GM20000 (cell line): ENCODE data around the gene HSF2BP.
"Not testable (repeated sequence)": the region's sequence is repeated elsewhere in the genome, so short reads cannot be mapped to it uniquely, and the experiment has no call there.

Experiments used
- DNase-seq: peaks from one replicate; pipeline ENCODE4 v3.0.0; 2012; ENCODE audit warnings: low spot score
- TF ChIP-seq, protein P1 (sequence below): IDR thresholded peaks from 2 replicates; pipeline ENCODE4 v1.5.1; 2012; ENCODE audit warnings: mild to moderate bottlenecking, control low read depth; ENCODE audit errors: extremely low read depth, missing control alignments

HSF2BP gene

DNA sequence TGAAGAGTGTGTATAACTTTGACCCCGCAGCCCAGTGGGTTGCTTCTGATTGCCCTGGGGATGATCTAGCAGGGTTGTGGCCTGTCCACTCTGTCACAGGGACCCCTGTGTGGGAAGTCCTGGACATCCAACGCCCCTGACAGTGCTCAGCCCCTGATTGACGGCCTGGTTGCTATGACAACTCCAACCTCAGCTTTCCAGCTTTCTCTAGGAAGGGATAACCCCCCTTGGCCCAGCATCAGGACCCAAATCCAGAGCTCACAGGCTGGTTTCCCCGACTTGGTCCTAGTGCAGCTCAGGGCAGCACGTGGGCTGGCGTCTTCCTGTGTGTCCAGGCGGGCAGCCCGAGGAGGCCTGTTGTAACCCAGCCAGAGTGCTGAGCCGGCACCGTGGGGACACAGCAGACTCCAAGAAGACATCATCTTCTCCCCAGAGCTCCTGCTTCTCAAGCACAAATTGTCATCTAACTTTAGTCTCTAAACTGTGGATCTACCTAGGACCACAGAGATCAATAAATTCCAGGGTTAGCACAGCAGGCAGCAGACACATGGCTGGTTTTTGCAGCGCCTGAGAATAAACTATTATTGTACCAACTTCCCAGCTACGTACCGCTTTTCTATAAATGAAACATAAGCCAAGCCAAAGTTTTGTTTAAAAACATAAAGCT lies 40.8 kb upstream of the HSF2BP start:
- DNase-seq, result no peak
- TF ChIP-seq, protein P1, sequence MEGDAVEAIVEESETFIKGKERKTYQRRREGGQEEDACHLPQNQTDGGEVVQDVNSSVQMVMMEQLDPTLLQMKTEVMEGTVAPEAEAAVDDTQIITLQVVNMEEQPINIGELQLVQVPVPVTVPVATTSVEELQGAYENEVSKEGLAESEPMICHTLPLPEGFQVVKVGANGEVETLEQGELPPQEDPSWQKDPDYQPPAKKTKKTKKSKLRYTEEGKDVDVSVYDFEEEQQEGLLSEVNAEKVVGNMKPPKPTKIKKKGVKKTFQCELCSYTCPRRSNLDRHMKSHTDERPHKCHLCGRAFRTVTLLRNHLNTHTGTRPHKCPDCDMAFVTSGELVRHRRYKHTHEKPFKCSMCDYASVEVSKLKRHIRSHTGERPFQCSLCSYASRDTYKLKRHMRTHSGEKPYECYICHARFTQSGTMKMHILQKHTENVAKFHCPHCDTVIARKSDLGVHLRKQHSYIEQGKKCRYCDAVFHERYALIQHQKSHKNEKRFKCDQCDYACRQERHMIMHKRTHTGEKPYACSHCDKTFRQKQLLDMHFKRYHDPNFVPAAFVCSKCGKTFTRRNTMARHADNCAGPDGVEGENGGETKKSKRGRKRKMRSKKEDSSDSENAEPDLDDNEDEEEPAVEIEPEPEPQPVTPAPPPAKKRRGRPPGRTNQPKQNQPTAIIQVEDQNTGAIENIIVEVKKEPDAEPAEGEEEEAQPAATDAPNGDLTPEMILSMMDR, result no peak

DNA sequence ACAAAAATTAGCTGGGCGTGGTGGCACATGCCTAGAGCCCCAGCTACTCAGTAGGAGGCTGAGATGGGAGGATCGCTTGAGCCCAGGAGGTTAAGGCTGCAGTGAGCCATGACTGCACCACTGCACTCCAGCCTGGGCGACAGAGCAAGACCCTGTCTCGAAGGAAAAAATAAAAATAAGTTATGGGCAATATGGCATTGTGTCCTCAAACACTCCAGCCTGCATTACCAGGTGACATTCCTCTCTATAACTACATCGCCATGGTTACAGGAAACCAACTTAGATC lies 40.1 kb upstream of the HSF2BP start:
- not testable (repeated sequence) for DNase-seq

DNA sequence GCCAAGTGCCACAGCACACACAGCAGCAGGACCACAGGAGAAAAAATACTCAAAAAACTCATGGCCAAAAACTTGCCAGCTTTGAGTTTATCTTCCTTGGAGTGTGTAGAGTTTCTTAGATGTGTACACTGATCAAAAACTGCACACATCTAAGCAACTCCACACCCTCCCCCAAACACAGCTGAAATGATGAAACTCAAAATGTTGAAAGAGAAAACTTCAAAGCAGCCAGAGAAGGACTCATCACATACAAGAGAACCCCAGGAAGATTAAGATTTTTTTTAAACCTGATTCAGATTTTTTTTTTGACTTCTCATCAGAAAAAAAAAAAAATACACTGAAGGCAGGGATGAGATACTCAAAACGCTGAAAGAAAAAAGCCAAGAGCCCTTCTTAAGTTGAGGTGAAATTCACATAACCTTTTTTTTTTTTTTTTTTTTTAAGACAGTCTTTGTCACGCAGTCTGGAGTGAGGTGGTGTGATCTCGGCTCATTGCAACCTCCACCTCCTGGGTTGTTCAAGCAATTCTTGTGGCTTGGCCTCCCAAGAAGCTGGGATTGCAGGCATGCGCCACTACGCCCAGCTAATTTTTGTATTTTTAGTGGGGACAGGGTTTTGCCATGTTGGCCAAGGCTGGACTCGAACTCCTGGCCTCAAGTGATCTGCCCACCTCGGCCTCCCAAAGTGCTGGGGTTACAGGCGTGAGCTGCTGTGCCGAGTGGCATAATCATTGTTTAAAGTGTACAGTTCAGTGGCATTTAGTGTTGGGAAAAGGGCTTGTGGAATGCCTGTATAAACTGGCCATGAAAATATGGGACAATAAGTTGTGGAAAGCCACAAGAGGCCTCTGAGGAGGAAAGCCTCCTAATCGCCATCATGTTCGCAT lies 38.7 kb upstream of the HSF2BP start:
- DNase-seq, result no peak

DNA sequence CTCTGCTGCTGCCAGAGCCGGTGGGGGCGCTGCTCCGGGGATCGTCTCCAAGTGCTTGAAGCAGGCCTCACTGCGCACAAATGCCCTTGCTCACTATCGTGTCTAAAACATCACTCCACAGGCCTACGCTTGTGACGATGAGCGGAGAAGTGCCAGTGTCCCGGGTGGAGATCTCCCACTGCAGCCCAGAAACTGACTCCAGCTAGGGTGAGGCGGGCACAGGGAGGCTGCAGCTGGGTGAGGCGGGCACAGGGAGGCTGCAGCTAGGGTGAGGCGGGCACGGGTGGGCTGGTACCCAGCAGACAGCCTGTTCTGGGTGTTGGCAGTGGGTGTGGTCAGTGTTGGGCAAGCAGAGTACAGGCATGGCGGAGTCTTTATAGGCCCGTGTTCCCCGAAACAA lies 36.9 kb upstream of the HSF2BP start:
- TF ChIP-seq, protein P1, result no peak
- no peak for DNase-seq

More for the DNA sequence above, 38.7 kb upstream of the HSF2BP start:
- TF ChIP-seq, protein P1, result no peak

DNA sequence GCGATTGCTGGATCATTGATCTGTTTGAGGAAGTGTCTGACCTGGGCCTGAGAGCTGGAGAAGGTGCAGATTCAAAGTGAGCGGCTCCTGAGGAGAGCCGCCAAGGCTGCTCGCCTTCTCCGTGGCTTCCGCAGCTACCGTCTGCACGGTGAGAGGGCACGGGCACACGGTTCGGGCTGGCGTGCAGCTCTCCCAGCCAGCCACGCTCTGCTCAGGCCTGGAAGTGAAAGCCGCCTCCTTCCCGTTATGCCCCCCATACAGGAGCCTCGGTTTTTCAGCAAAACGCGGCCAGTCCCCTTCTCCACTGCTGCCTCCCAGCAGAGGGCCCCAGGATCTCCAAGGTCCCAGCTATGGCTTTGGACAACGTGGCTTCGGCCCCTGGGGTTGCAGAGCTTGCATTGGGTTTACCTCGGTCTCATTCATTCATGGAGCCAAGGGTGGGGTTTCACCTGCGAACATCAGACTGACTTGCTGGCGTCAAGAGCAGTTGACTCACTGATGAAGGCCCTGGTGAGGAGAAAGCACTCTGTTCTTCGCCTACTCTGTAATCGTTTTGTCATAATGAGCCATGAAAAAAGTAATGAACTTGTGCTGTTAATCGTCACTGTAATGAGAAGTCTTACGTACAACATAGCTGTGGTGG lies 35.3 kb upstream of the HSF2BP start:
- no peak for DNase-seq
- TF ChIP-seq, protein P1, result no peak

DNA sequence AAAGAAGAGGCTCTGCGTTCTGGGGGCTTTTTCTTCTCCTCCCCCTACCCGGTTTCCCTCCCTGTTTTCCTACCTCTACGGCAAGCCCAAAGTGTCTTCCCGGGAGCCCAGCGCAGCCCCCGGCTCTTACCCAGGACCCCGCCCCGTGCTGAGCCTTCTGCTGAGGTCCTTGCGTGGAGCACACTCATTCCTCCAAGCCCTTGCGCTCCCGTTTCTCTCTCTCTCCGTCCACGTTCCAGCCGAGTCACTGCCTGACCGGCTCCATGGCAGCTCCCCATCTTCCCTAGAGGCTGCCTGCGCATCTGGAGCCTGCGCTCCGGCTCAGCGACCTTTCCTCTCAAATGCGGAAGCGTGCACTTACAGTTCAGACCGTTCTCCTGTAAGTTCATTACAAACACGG lies 34.7 kb upstream of the HSF2BP start:
- TF ChIP-seq, protein P1, result no peak
- DNase-seq, result no peak

DNA sequence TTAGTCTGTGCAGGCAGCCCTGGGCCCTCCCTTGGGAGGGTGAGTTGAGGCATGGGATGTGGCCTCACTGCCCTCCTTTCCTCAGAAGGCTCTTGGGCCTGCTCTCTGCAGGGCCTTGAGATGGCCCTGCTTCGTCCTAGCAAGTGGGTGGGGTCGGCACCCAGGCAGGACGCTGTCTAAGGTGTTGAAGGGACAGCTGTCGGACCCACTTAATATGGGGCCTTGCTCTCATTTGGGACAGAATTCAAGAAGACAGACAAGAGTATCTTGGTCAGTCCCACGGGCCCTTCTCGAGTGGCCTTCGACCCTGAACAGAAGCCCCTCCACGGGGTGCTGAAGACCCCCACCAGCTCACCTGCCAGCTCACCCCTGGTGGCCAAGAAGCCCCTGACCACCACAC lies 33.7 kb upstream of the HSF2BP start:
- no peak for DNase-seq
- TF ChIP-seq, protein P1, result no peak

DNA sequence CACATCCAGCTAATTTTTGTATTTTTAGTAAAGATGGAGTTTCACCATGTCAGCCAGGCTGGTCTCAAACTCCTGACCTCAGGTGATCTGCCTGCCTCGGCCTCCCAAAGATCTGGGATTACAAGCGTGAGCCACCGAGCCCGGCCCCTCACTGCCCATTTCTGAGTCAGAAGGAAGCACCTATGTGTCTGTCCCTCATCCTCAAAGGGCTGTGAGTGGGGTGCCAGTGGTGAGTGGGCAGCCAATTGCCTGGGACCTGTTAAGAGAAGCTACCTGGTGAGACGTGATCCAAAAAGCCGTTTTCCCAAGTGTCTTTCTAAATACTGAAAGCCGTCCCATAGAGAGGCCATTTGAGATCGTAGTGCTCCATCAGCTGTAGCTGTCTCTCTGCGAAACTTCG lies 32.5 kb upstream of the HSF2BP start:
- DNase-seq, result no peak
- TF ChIP-seq, protein P1, result no peak
